Lower leg skin (tissue), 4 donors: ENCODE results near the gene SEL1L3. TPM values are rescaled to one million over a fixed set of nuclear protein-coding genes. Genes with fewer than 3 reads are reported as not detected.

Source experiments
- DNase-seq, 2 donors: peaks; one replicate each; pipeline ENCODE4 v3.0.0-alpha.2; 2019; ENCODE audit warnings: low spot score in 2 of 2
- H3K4me3 ChIP-seq: fragments of 200-600 bp; sonication (generic); 2 replicates; pipeline ENCODE4 v1.5.1; 2017; ENCODE audit warnings: mild to moderate bottlenecking, low read depth; ENCODE audit not compliant: poor library complexity, severe bottlenecking
- CTCF ChIP-seq, 3 donors: fragments of 450-650 bp; IDR thresholded peaks; one replicate each; pipeline ENCODE4 v1.5.1; 2016; ENCODE audit warnings: antibody characterized with exemption in 3 of 3, mild to moderate bottlenecking in 3 of 3, moderate library complexity in 2 of 3
- POLR2A ChIP-seq, 2 donors: fragments of 450-650 bp; IDR thresholded peaks; one replicate each; pipeline ENCODE4 v1.6.1; 2016 to 2017; ENCODE audit warnings: antibody characterized with exemption in 2 of 2, mild to moderate bottlenecking in 1 of 2, moderate library complexity in 1 of 2
- WGBS, 2 donors: methylation state at CpG; one replicate each; pipeline ENCODE4 v1.1.5; 2018; 5-methylcytosine and 5-hydroxymethylcytosine counted together
- intact Hi-C: fragments of 100-400 bp; cut with DNase I; formaldehyde crosslinking; loops from one replicate; pipeline ENCODE4 v1.15.0; 2023; ENCODE audit warnings: low total_unique reads
- total RNA-seq, 4 donors: library from RNA; depleted of rRNA; stranded (reverse); fragments of >200 nt; gene quantifications; one replicate each; pipeline ENCODE4 v1.1.0, GENCODE V29; 2016

SEL1L3 gene
- total RNA-seq, 4 donors from 2014 or later = 5.2 to 20.1 (median 5.9) TPM

- no peak overlapping the region for H3K4me3 ChIP-seq
- DNase-seq = peak in 1 of 2 donors; percentile 54
- intact Hi-C loops = no loop called here
- 85 to 92% methylated on average over 2 of the region's 2 CpGs for WGBS, 2 donors
- TF ChIP-seq CTCF (IDR thresholded peaks at IDR 0.05) (no peak), POLR2A (IDR thresholded peaks at IDR 0.05) (no peak)
Measured at GRCh38 chr4:25712611-25713010, 150.2 kb downstream of the SEL1L3 start.

GRCh38 chr4:25710637-25711036 lies 152.2 kb downstream of the SEL1L3 start:
- no peak overlapping the region for H3K4me3 ChIP-seq
- 59 to 61% methylated on average over 3 of the region's 3 CpGs for WGBS, 2 donors
- DNase-seq = peak in 1 of 2 donors; percentile 39
- TF ChIP-seq POLR2A (IDR thresholded peaks at IDR 0.05) (no peak), CTCF (IDR thresholded peaks at IDR 0.05) (no peak)
- intact Hi-C loops = no loop called here

GRCh38 chr4:25704516-25704915 lies 158.3 kb downstream of the SEL1L3 start:
- WGBS, 2 donors = 54 to 71% methylated on average over 2 of the region's 2 CpGs
- no peak for TF ChIP-seq CTCF (IDR thresholded peaks at IDR 0.05)
- H3K4me3 ChIP-seq = no peak overlapping the region
- intact Hi-C loops = no loop called here
- no peak for DNase-seq

- whole genome bisulfite sequencing, 2 donors = 71 to 88% methylated on average over 3 of the region's 3 CpGs
- H3K4me3 ChIP-seq = no peak overlapping the region
- TF ChIP-seq CTCF (IDR thresholded peaks at IDR 0.05) (no peak), POLR2A (IDR thresholded peaks at IDR 0.05) (no peak)
- intact Hi-C loops = no loop called here
- DNase-seq = no peak
Measured at GRCh38 chr4:25703731-25704388, 158.9 kb downstream of the SEL1L3 start.

- 25 to 37% methylated on average over 5 of the region's 5 CpGs for WGBS, 2 donors
- TF ChIP-seq POLR2A (IDR thresholded peaks at IDR 0.05) (no peak), CTCF (IDR thresholded peaks at IDR 0.05) (no peak)
- no peak overlapping the region for H3K4me3 ChIP-seq
- DNase-seq = peak in 1 of 2 donors; percentile 28
- intact Hi-C loops = no loop called here
Measured at GRCh38 chr4:25702848-25703247, 159.9 kb downstream of the SEL1L3 start.

- WGBS, 2 donors = 93 to 94% methylated on average over 4 of the region's 4 CpGs
- H3K4me3 ChIP-seq = no peak overlapping the region
- DNase-seq = no peak
- intact Hi-C loops = no loop called here
- TF ChIP-seq CTCF (IDR thresholded peaks at IDR 0.05) = no peak
- no peak for TF ChIP-seq POLR2A (IDR thresholded peaks at IDR 0.05)
Measured at GRCh38 chr4:25700661-25701060, 162.1 kb downstream of the SEL1L3 start.
